22Rv1 (cell line): ENCODE results near the gene TMCO4.

ENCODE experiments used
- CTCF ChIP-seq: fragments of 450-650 bp; IDR thresholded peaks from 2 replicates; pipeline ENCODE4 v1.5.1; 2017; ENCODE audit warnings: mild to moderate bottlenecking
- ZFX ChIP-seq: fragments of 450-650 bp; IDR thresholded peaks from 2 replicates; pipeline ENCODE4 v1.6.1; 2017; ENCODE audit warnings: antibody characterized with exemption, borderline replicate concordance

- TF ChIP-seq CTCF, result no peak
- TF ChIP-seq ZFX, result no peak
Observed at GRCh38 chr1:19831441-19831840, 31.7 kb upstream of the TMCO4 start.
